Fibroblast of the aortic adventitia (primary cell): ENCODE data around the gene PLPP4. TPM values are rescaled to one million over a fixed set of nuclear protein-coding genes. Genes with fewer than 3 reads are reported as not detected.

Experiments used
- DNase-seq: peaks from one replicate; pipeline ENCODE4 v3.0.0-alpha.2; 2010; ENCODE audit warnings: low read depth
- H3K4me3 ChIP-seq: 2 replicates; pipeline ENCODE4 v1.5.1; 2011; ENCODE audit warnings: low read depth, mild to moderate bottlenecking, control low read depth, low read length, moderate library complexity
- total RNA-seq: library from RNA; depleted of rRNA; stranded (reverse); fragments of >200 nt; gene quantifications from 2 replicates; pipeline ENCODE4 v1.2.3, GENCODE V29; 2012; ENCODE audit warnings: low replicate concordance
- TF ChIP-seq, protein P1 (sequence below): IDR thresholded peaks from 2 replicates; pipeline ENCODE4 v1.5.1; 2011; ENCODE audit warnings: mild to moderate bottlenecking, low read length, control low read depth, inconsistent platforms; ENCODE audit not compliant: insufficient read depth

The PLPP4 gene
- total RNA-seq, 1 donor, result 7.5 TPM

DNA sequence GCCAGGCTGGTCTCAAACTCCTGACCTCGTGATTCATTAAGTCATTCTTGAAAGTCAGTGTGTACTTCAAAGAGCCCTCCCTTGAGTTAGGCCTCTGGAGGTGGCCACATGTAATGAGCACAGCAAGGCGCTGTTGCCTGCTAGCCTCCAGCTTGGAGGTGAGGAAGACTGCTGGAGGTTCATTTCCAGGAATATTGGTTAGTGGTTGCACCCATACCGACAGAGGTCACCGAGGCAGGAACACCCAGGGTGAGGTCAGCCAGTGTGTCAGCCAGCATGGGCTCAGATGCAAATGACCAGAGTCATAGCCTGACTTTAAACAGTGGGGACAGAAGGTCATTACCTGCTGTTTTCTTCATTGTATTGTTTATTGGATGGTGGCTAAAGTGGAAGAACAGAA is 85.0 kb downstream of the PLPP4 start:
- TF ChIP-seq, protein P1, sequence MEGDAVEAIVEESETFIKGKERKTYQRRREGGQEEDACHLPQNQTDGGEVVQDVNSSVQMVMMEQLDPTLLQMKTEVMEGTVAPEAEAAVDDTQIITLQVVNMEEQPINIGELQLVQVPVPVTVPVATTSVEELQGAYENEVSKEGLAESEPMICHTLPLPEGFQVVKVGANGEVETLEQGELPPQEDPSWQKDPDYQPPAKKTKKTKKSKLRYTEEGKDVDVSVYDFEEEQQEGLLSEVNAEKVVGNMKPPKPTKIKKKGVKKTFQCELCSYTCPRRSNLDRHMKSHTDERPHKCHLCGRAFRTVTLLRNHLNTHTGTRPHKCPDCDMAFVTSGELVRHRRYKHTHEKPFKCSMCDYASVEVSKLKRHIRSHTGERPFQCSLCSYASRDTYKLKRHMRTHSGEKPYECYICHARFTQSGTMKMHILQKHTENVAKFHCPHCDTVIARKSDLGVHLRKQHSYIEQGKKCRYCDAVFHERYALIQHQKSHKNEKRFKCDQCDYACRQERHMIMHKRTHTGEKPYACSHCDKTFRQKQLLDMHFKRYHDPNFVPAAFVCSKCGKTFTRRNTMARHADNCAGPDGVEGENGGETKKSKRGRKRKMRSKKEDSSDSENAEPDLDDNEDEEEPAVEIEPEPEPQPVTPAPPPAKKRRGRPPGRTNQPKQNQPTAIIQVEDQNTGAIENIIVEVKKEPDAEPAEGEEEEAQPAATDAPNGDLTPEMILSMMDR, result no peak
- no peak for DNase-seq

DNA sequence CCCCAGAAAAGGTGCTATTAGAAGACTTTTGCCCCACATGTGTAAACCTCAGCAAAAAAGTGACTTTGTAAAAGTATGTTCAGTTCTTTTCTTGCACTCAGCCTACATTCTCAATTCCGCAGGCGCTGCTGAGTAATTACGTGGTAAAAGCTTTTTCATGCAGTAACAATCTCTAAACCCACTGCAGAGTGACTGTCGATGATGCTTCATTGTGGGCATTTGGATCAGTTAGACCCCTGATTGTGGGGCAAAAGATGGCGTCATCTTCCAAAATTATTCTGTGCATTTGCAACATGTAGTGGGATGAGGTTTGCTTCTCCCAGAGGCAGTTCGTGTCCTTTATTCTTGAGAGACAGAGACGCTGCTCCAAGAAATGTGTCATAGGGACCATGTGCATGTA is 85.6 kb downstream of the PLPP4 start:
- H3K4me3 ChIP-seq, result no peak overlapping the region
- DNase-seq, result no peak
- TF ChIP-seq, protein P1, result no peak

More for the DNA sequence above, 85.0 kb downstream of the PLPP4 start:
- no peak overlapping the region for H3K4me3 ChIP-seq

DNA sequence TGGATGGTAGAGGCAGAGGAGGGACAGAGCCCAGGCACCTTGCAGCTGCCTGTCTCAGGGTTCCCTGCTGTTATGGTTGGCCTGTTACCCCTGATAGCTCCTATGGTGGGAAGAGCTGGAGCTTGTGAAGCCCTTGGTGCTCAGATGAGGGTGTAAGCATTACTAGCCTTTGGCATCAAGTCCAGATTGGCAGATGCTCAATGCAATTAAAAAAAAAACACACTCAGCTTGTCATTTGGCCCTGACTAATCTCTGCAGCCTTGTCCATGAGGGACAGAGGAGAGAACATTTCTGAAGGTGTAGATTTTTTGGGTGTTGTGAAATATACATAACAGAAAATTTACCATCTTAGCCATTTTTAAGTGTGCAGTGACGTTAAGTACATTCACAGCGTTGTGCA is 86.3 kb downstream of the PLPP4 start:
- no peak overlapping the region for H3K4me3 ChIP-seq
- TF ChIP-seq, protein P1, result no peak
- DNase-seq, result no peak

DNA sequence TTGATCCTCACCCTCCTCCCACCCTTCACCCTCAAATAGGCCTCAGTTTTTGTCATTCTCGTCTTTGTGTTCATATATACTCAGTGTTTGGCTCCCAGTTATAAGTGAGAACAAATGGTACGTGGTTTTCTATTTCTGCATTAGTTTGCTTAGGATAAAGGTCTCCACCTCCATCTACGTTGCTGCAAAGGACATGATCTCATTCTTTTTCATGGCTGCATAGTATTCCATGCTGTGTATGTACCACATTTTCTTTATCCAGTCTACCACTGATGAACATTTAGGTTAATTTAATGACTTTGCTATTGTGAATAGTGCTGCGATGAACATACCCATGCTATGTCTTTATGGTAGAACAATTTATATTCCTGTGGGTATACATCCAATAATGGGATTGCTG is 91.2 kb downstream of the PLPP4 start:
- TF ChIP-seq, protein P1, result no peak
- no peak overlapping the region for H3K4me3 ChIP-seq
- DNase-seq, result no peak

DNA sequence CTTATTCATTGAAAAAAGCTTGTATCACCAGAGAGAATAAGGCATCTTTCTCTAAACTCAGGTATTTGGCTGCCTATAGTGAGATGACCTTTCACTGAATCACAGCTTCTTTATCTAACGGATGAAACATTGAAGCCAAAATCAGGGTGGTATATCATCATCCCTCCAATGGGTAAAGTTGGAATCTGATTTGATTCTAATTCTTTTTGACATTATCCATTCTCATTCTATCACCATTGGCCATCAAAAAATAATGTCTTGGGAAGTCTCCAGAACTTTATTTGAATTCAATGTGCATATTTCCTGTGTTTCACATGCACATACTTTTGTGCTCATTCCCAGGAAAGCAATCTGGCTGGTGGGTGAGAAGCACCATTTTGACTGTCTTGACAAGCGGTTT is 95.2 kb downstream of the PLPP4 start:
- H3K4me3 ChIP-seq, result no peak overlapping the region
- peak; percentile 62 for DNase-seq
- TF ChIP-seq, protein P1, result no peak

DNA sequence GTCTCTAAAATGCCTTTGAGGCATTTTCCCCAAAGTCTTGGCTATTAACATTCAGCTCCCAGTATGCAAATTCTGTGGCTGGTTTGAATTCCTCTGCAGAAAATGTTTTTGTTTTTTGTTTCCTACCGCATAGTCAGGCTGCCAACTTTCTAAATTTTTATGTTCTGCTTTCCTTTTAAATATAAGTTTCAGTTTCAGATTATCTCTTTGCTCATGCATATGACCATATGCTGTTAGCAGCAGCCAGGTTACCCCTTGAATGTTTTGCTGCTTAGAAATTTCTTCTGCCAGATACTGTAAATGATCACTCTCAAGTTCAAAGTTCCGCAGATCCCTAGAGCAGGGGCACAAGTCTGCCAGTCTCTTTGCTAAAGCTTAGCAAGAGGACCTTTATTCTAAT is 96.9 kb downstream of the PLPP4 start:
- DNase-seq, result no peak
- no peak overlapping the region for H3K4me3 ChIP-seq
- TF ChIP-seq, protein P1, result no peak

DNA sequence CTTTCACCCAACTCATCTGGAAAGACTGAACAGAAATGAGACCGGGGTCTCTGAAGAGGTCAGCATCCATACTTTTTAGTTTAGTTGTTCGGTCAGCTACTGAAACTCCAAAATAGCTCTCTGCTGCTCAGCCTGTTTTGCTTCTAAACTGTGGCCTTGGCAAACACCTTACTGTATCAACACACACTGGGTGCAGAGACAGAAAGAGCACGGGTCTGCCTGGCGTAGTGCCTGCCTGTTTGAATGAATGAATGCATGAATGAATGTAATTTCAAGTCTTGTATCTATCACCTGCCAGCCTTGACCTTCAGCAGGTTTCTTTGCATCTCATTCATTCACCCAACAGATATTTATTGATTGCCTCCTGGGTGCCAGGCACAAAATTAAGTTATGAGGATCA is 98.4 kb downstream of the PLPP4 start:
- no peak overlapping the region for H3K4me3 ChIP-seq
- DNase-seq, result no peak
- TF ChIP-seq, protein P1, result no peak
